Endothelial cell of umbilical vein (primary cell): ENCODE data around the gene CYP2S1. TPM values are rescaled to one million over a fixed set of nuclear protein-coding genes. Genes with fewer than 3 reads are reported as not detected.

Experiments used
- BruUV-seq: library from RNA; stranded (reverse); fragments of 400-500 nt; replicated peaks from 2 replicates; lab custom pipeline; 2021; lab: Mats Ljungman, UMichigan
- CTCF ChIA-PET: fragments of 300-600, 350-600 bp; sonication (Branson Sonifier 250); formaldehyde crosslinking; loops from one replicate; lab custom pipeline; 2021; ENCODE audit warnings: antibody characterized with exemption, inconsistent platforms; lab: Charles Lee
- POLR2A ChIA-PET: fragments of 300-600, 350-600 bp; sonication (Branson Sonifier 250); formaldehyde crosslinking; loops from one replicate; lab custom pipeline; 2021; ENCODE audit warnings: antibody characterized with exemption, inconsistent platforms; lab: Charles Lee
- DNase-seq: peaks from one replicate; pipeline ENCODE4 v3.0.0-alpha.2; 2011; ENCODE audit warnings: low read depth, low spot score
- FAIRE-seq: peaks from 2 replicates; lab custom pipeline; 2011; peaks lifted over from hg19 to GRCh38; lab: Jason Lieb, UNC
- H2AFZ ChIP-seq: 2 replicates; pipeline ENCODE4 v1.6.0; 2012; ENCODE audit warnings: low read depth, low read length, control low read depth, inconsistent platforms
- H3K27ac ChIP-seq: 2 replicates; pipeline ENCODE4 v1.5.1; 2011; ENCODE audit warnings: low read depth, mild to moderate bottlenecking, control low read depth, low read length, moderate library complexity; ENCODE audit not compliant: insufficient read depth
- H3K27me3 ChIP-seq, 2 experiments: 2 replicates each; pipeline versions ENCODE4 v1.6.0 to v1.6.1; 2011; ENCODE audit warnings: low read length in 2 of 2, mixed read lengths in 1 of 2; ENCODE audit not compliant: control insufficient read depth in 2 of 2, insufficient read depth in 2 of 2
- H3K36me3 ChIP-seq, 2 experiments: 2 replicates in 1 of 2; 3 replicates in 1 of 2; pipeline ENCODE4 v1.5.1; 2011; ENCODE audit warnings: low read length in 2 of 2, mild to moderate bottlenecking in 1 of 2, moderate library complexity in 1 of 2; ENCODE audit not compliant: control insufficient read depth in 2 of 2, insufficient read depth in 2 of 2; ENCODE audit errors: extremely low read depth in 1 of 2
- H3K4me1 ChIP-seq: 3 replicates; pipeline ENCODE4 v1.5.1; 2011; ENCODE audit warnings: mild to moderate bottlenecking, low read length; ENCODE audit not compliant: control insufficient read depth, insufficient read depth; ENCODE audit errors: extremely low read depth
- H3K4me2 ChIP-seq: 2 replicates; pipeline ENCODE4 v1.6.1; 2011; ENCODE audit warnings: low read length, control low read depth, mixed read lengths; ENCODE audit not compliant: insufficient read depth
- H3K4me3 ChIP-seq, 3 experiments: fragments of 200-600 bp in 1 of 3; sonication (generic), shearing (Covaris generic) in 1 of 3; replicated peaks in 1 of 3; 2 replicates each; pipeline ENCODE4 v1.5.1; 2011 to 2016; ENCODE audit warnings: control low read depth in 3 of 3, low read length in 3 of 3, mild to moderate bottlenecking in 2 of 3, inconsistent platforms in 1 of 3, low read depth in 1 of 3, moderate library complexity in 1 of 3; ENCODE audit not compliant: insufficient read depth in 1 of 3
- H3K79me2 ChIP-seq: 2 replicates; pipeline ENCODE4 v1.6.0; 2012; ENCODE audit warnings: low read length, inconsistent platforms; ENCODE audit not compliant: control insufficient read depth, insufficient read depth
- H3K9ac ChIP-seq: replicated peaks from 2 replicates; pipeline ENCODE3; 2011; ENCODE audit warnings: low read length, control low read depth; ENCODE audit not compliant: insufficient read depth; ENCODE audit errors: extremely low read depth
- H3K9me1 ChIP-seq: replicated peaks from 3 replicates; pipeline ENCODE4 v1.6.0; 2011; ENCODE audit warnings: mild to moderate bottlenecking, low read length; ENCODE audit not compliant: control insufficient read depth, insufficient read depth; ENCODE audit errors: extremely low read depth
- H3K9me3 ChIP-seq: replicated peaks from 2 replicates; pipeline ENCODE4 v1.5.1; 2012; ENCODE audit warnings: low read length, inconsistent platforms; ENCODE audit not compliant: control insufficient read depth, insufficient read depth
- H4K20me1 ChIP-seq: replicated peaks from 2 replicates; pipeline ENCODE3; 2011; ENCODE audit warnings: mild to moderate bottlenecking, low read length; ENCODE audit not compliant: control insufficient read depth, insufficient read depth; ENCODE audit errors: extremely low read depth
- EZH2 ChIP-seq: IDR thresholded peaks from 2 replicates; pipeline ENCODE4 v1.6.1; 2012; ENCODE audit warnings: borderline replicate concordance, low read depth, mild to moderate bottlenecking, moderate library complexity, low read length, inconsistent platforms; ENCODE audit not compliant: severe bottlenecking
- FOS ChIP-seq: IDR thresholded peaks from 2 replicates; pipeline ENCODE4 v1.6.1; 2011; ENCODE audit warnings: mild to moderate bottlenecking, low read length, moderate library complexity, borderline replicate concordance; ENCODE audit not compliant: insufficient read depth
- GATA2 ChIP-seq: IDR thresholded peaks from 2 replicates; pipeline ENCODE4 v1.7.0; 2011; ENCODE audit warnings: low read depth, mild to moderate bottlenecking, moderate library complexity, mixed read lengths, low read length; ENCODE audit not compliant: insufficient read length, insufficient read depth
- JUN ChIP-seq: IDR thresholded peaks from 2 replicates; pipeline ENCODE4 v1.6.1; 2011; ENCODE audit warnings: borderline replicate concordance, low read depth; ENCODE audit not compliant: insufficient read length, insufficient read depth
- MYC ChIP-seq: IDR thresholded peaks from one replicate; pipeline ENCODE4 v1.6.1; 2011; ENCODE audit warnings: mild to moderate bottlenecking, low read depth, low read length
- POLR2A ChIP-seq: IDR thresholded peaks from 2 replicates; pipeline ENCODE4 v1.6.1; 2012; ENCODE audit warnings: low read depth, mild to moderate bottlenecking, control low read depth, low read length
- POLR2AphosphoS5 ChIP-seq: IDR thresholded peaks from 2 replicates; pipeline ENCODE4 v1.6.1; 2012; ENCODE audit warnings: low read depth, mild to moderate bottlenecking, control low read depth, low read length, moderate library complexity; ENCODE audit not compliant: insufficient read depth
- dilution Hi-C: fragments of 300-500 bp; cut with MboI; formaldehyde crosslinking; loops from one replicate; pipeline ENCODE4 v1.15.0; 2019; ENCODE audit warnings: low sequenced_read_pairs; ENCODE audit not compliant: extremely low pct_ligation_motif_present
- intact Hi-C: fragments of 100-400 bp; cut with micrococcal nuclease; formaldehyde crosslinking; loops from one replicate; pipeline ENCODE4 v1.10.0; 2022
- polyA plus RNA-seq, 4 experiments: library from polyadenylated mRNA; depleted of rRNA in 3 of 4; stranded (reverse) in 3 of 4; unstranded in 1 of 4; fragments of >200 nt; gene quantifications; 2 replicates each; pipeline versions ENCODE4 v1.2.1 to v1.2.3, GENCODE V29; 2011 to 2012; ENCODE audit warnings: missing spikeins in 1 of 4
- total RNA-seq: library from RNA; stranded (reverse); gene quantifications from 2 replicates; pipeline ENCODE4 v1.2.3, GENCODE V29; 2021
- TF ChIP-seq, protein P1 (sequence below): IDR thresholded peaks from 2 replicates; pipeline ENCODE4 v1.6.1; 2011; ENCODE audit not compliant: insufficient read depth, insufficient read length
- TF ChIP-seq, protein P2 (sequence below), 2 donors: IDR thresholded peaks; 1 replicate in 1 of 2; 2 replicates in 1 of 2; pipeline ENCODE4 v1.5.1; 2011; ENCODE audit warnings: low read length in 2 of 2, mild to moderate bottlenecking in 2 of 2, moderate library complexity in 2 of 2, control low read depth in 1 of 2, inconsistent platforms in 1 of 2, low read depth in 1 of 2; ENCODE audit not compliant: insufficient read depth in 1 of 2; ENCODE audit errors: extremely low read depth in 1 of 2

CYP2S1 gene
- total and polyA plus RNA-seq, 2 donors (not counting 3 experiments of a cell fraction or from before 2014, with no cell fraction given), result 0.98 to 4.5 TPM

DNA sequence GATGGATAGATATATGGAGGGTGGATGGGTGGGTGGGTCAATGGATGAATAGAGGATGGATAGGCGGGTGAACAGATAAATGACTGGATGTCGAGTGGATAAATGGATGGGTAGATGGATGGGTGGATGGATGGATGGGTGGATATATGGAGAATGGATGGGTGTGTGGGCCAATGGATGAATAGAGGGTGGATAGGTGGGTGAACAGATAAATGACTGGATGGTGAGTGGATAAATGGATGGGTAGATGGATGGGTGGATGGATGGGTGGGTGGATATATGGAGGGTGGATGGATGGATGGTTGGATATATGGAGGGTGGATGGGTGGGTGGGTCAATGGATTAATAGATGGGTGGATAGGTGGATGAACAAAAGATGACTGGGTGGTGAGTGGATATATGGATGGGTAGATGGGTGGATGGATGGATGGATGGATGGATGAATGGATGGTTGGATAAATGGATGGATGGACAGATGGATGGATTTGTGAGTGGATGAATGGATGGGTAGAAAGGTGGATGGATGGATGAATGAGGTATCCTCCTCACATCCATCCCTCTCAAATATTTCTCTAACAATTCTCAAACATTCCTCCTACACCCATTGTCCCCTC, 47.0 kb downstream of the CYP2S1 start:
- Histone ChIP-seq H4K20me1 (no peaks in the 10 kb centered on the region), H3K79me2 (peaks cover 15% of the 10 kb centered on the region), H3K9me1 (no peaks in the 10 kb centered on the region), H3K9ac (no peak overlapping the region), H3K4me1 (no peaks in the 10 kb centered on the region), H2AFZ (no peak overlapping the region), H3K4me2 (no peak overlapping the region), H3K4me3 (no peak overlapping the region), H3K27me3 (no peaks in the 10 kb centered on the region), H3K36me3 (peaks cover 27 to 39% of the 10 kb centered on the region in 2 experiments), H3K27ac (no peak overlapping the region), H3K9me3 (no peaks in the 10 kb centered on the region)
- ChIA-PET POLR2A (no interaction called here), CTCF (no interaction called here)
- DNase-seq, result no peak
- intact Hi-C loops (no loop called here), dilution Hi-C loops (no loop called here)
- BruUV-seq, result no TSS peak
- FAIRE-seq, result no peak
- peak; percentile 56 for TF ChIP-seq POLR2A
- no peak for TF ChIP-seq FOS

DNA sequence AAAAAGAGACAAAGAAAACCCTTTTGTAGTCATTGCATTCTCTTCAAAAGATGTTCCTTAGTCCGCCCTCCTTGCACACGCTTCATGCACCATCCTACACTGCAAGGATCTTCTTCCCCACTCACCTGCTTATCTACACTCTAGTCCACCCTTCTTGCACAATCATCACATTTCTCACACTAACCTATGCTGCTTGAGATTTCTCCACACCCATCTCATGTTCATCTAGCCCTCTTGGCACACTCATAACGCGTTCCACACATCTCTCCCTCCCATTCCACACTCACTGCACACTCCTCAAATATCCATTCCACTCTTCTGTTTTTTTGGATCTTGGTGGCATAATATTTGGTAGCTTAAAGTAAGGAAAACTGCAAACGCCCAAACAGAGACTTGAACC, 48.8 kb downstream of the CYP2S1 start:
- TF ChIP-seq EZH2 (no peak), FOS (no peak), POLR2AphosphoS5 (no peak), MYC (no peak), JUN (no peak), GATA2 (no peak), POLR2A (no peak)
- TF ChIP-seq, protein P1, sequence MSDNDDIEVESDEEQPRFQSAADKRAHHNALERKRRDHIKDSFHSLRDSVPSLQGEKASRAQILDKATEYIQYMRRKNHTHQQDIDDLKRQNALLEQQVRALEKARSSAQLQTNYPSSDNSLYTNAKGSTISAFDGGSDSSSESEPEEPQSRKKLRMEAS, result no peak
- TF ChIP-seq, protein P2, sequence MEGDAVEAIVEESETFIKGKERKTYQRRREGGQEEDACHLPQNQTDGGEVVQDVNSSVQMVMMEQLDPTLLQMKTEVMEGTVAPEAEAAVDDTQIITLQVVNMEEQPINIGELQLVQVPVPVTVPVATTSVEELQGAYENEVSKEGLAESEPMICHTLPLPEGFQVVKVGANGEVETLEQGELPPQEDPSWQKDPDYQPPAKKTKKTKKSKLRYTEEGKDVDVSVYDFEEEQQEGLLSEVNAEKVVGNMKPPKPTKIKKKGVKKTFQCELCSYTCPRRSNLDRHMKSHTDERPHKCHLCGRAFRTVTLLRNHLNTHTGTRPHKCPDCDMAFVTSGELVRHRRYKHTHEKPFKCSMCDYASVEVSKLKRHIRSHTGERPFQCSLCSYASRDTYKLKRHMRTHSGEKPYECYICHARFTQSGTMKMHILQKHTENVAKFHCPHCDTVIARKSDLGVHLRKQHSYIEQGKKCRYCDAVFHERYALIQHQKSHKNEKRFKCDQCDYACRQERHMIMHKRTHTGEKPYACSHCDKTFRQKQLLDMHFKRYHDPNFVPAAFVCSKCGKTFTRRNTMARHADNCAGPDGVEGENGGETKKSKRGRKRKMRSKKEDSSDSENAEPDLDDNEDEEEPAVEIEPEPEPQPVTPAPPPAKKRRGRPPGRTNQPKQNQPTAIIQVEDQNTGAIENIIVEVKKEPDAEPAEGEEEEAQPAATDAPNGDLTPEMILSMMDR (IDR thresholded peaks at IDR 0.05; ENCODE audit: extremely low read depth in 1 of 2, insufficient read depth in 1 of 2, low read depth in 1 of 2, low read length in 2 of 2), result no peak
- dilution Hi-C loops, result no loop called here
- no peak for FAIRE-seq

More for the DNA sequence above, 48.8 kb downstream of the CYP2S1 start:
- no peak overlapping the region for H3K4me2 ChIP-seq
- no peaks in the 10 kb centered on the region for H3K4me1 ChIP-seq
- H3K9me1 ChIP-seq, result no peaks in the 10 kb centered on the region
- no peaks in the 10 kb centered on the region for H3K27me3 ChIP-seq
- peaks cover 11% of the 10 kb centered on the region for H3K79me2 ChIP-seq
- no peak overlapping the region for H2AFZ ChIP-seq
- no peak overlapping the region for H3K27ac ChIP-seq
- no peaks in the 10 kb centered on the region for H4K20me1 ChIP-seq
- no TSS peak for BruUV-seq
- intact Hi-C loops, result no loop called here
- no peaks in the 10 kb centered on the region for H3K9me3 ChIP-seq
- H3K9ac ChIP-seq, result no peak overlapping the region
- ChIA-PET POLR2A (no interaction called here), CTCF (interaction anchor here (1.0 kb wide), 2 partner anchors 21 to 37 kb away, joined by 5 read pairs; no protein-coding TSS in a partner anchor)
- no peak for DNase-seq
- peaks cover 30 to 44% of the 10 kb centered on the region in 2 experiments for H3K36me3 ChIP-seq
- H3K4me3 ChIP-seq, result no peak overlapping the region
